Gastroesophageal sphincter (tissue), 4 donors: ENCODE results near the gene ALDH3B1. TPM values are rescaled to one million over a fixed set of nuclear protein-coding genes. Genes with fewer than 3 reads are reported as not detected.

Source experiments
- ATAC-seq: fragments of 150-250 bp; one replicate; pipeline ENCODE4 v1.9.1; 2016; ENCODE audit warnings: mild to moderate bottlenecking, moderate library complexity
- H3K27ac ChIP-seq, 4 donors: fragments of 200-600 bp; sonication (generic) in 3 of 4; 1 replicate in 3 of 4; 2 replicates in 1 of 4; pipeline ENCODE4 v1.5.1; 2016 to 2019
- H3K27me3 ChIP-seq: fragments of 200-600 bp; sonication (generic); one replicate; pipeline ENCODE4 v1.5.1; 2019
- H3K36me3 ChIP-seq, 2 donors: fragments of 200-600 bp; sonication (generic); one replicate each; pipeline ENCODE4 v1.5.1; 2019; ENCODE audit warnings: control low read depth in 1 of 2
- H3K4me1 ChIP-seq, 3 donors: fragments of 200-600 bp; sonication (generic); 1 replicate in 2 of 3; 2 replicates in 1 of 3; pipeline ENCODE4 v1.5.1; 2016 to 2019; ENCODE audit warnings: control low read depth in 2 of 3
- H3K4me3 ChIP-seq, 2 donors: fragments of 200-600 bp; sonication (generic); one replicate each; pipeline ENCODE4 v1.5.1; 2019; ENCODE audit warnings: mild to moderate bottlenecking in 1 of 2, moderate library complexity in 1 of 2
- H3K9me3 ChIP-seq, 3 donors: fragments of 200-600 bp; sonication (generic); one replicate each; pipeline ENCODE4 v1.5.1; 2017 to 2019; ENCODE audit warnings: control low read depth in 2 of 3
- CTCF ChIP-seq, 4 experiments: fragments of 200-600 bp in 2 of 4; fragments of 450-650 bp in 2 of 4; sonication (generic) in 1 of 4; IDR thresholded peaks; one replicate each; pipeline ENCODE4 v1.5.1; 2017 to 2019; ENCODE audit warnings: antibody characterized with exemption in 4 of 4, mild to moderate bottlenecking in 2 of 4, moderate library complexity in 2 of 4
- EP300 ChIP-seq: sonication (generic); formaldehyde crosslinking; IDR thresholded peaks from one replicate; pipeline ENCODE4 v1.6.1; 2017; ENCODE audit warnings: antibody characterized with exemption, mild to moderate bottlenecking
- POLR2A ChIP-seq, 2 donors: fragments of 450-650 bp; IDR thresholded peaks; one replicate each; pipeline ENCODE4 v1.6.1; 2017; ENCODE audit warnings: antibody characterized with exemption in 2 of 2, mild to moderate bottlenecking in 2 of 2, moderate library complexity in 1 of 2
- POLR2AphosphoS5 ChIP-seq: sonication (generic); formaldehyde crosslinking; IDR thresholded peaks from one replicate; pipeline ENCODE4 v1.6.1; 2017; ENCODE audit warnings: antibody characterized with exemption
- WGBS, 2 donors: methylation state at CpG; one replicate each; pipeline ENCODE4 v1.1.5; 2018; ENCODE audit warnings: low coverage in 1 of 2; 5-methylcytosine and 5-hydroxymethylcytosine counted together
- total RNA-seq, 4 donors: library from RNA; depleted of rRNA; stranded (reverse); fragments of >200 nt; gene quantifications; one replicate each; pipeline ENCODE4 v1.1.0, GENCODE V29; 2016

The ALDH3B1 gene
- total RNA-seq, 4 donors from 2014 or later: 6.4 to 15.1 (median 11.2) TPM

- H3K36me3 ChIP-seq: peaks cover 0 to 97% of the 10 kb centered on the region in 2 donors
- no peaks in the 10 kb centered on the region for H3K27me3 ChIP-seq
- TF ChIP-seq POLR2A (IDR thresholded peaks at IDR 0.05) (no peak), POLR2AphosphoS5 (no peak), CTCF (IDR thresholded peaks at IDR 0.05) (no peak), EP300 (no peak)
- H3K9me3 ChIP-seq: no peaks in the 10 kb centered on the region
- peaks cover 0 to 14% (median 0%) of the 10 kb centered on the region in 3 donors for H3K4me1 ChIP-seq
- 77 to 85% methylated on average over 4 to 17 of the region's 37 CpGs for WGBS, 2 donors
- ATAC-seq: no peak
- H3K27ac ChIP-seq: no peak overlapping the region
- no peak overlapping the region for H3K4me3 ChIP-seq
Measured at GRCh38 chr11:68047437-68048290, 37.5 kb downstream of the ALDH3B1 start.

- H3K36me3 ChIP-seq: peaks cover 0 to 97% of the 10 kb centered on the region in 2 donors
Measured at GRCh38 chr11:68048681-68049508, 38.8 kb downstream of the ALDH3B1 start.

GRCh38 chr11:68049509-68050370, 39.6 kb downstream of the ALDH3B1 start:
- Histone ChIP-seq H3K27me3 (no peaks in the 10 kb centered on the region), H3K9me3 (no peaks in the 10 kb centered on the region), H3K4me3 (no peak overlapping the region), H3K36me3 (peaks cover 0 to 89% of the 10 kb centered on the region in 2 donors), H3K4me1 (no peaks in the 10 kb centered on the region), H3K27ac (no peak overlapping the region)
- TF ChIP-seq POLR2AphosphoS5 (no peak), POLR2A (IDR thresholded peaks at IDR 0.05) (no peak), CTCF (IDR thresholded peaks at IDR 0.05) (no peak), EP300 (no peak)
- no peak for ATAC-seq
- 90 to 100% methylated on average over 1 to 4 of the region's 40 CpGs for WGBS, 2 donors

More at GRCh38 chr11:68048681-68049508, 38.8 kb downstream of the ALDH3B1 start:
- H3K9me3 ChIP-seq: no peaks in the 10 kb centered on the region
- no peak overlapping the region for H3K27ac ChIP-seq
- no peak overlapping the region for H3K4me3 ChIP-seq
- peaks cover 0 to 1% (median 0%) of the 10 kb centered on the region in 3 donors for H3K4me1 ChIP-seq
- H3K27me3 ChIP-seq: no peaks in the 10 kb centered on the region
- TF ChIP-seq EP300 (no peak), CTCF (IDR thresholded peaks at IDR 0.05) (no peak), POLR2A (IDR thresholded peaks at IDR 0.05) (no peak), POLR2AphosphoS5 (no peak)
- 60 to 84% methylated on average over 1 to 5 of the region's 35 CpGs for WGBS, 2 donors
- no peak for ATAC-seq

GRCh38 chr11:68050371-68050841, 40.3 kb downstream of the ALDH3B1 start:
- WGBS, 2 donors: no CpG with 5 or more reads among the region's 18 CpGs
- no peaks in the 10 kb centered on the region for H3K4me1 ChIP-seq
- H3K9me3 ChIP-seq: no peaks in the 10 kb centered on the region
- no peak overlapping the region for H3K27ac ChIP-seq
- ATAC-seq: no peak
- no peaks in the 10 kb centered on the region for H3K27me3 ChIP-seq
- no peak for TF ChIP-seq POLR2AphosphoS5
- TF ChIP-seq CTCF (IDR thresholded peaks at IDR 0.05): no peak
- TF ChIP-seq EP300: no peak
- no peak for TF ChIP-seq POLR2A (IDR thresholded peaks at IDR 0.05)
- peaks cover 0 to 83% of the 10 kb centered on the region in 2 donors for H3K36me3 ChIP-seq
- no peak overlapping the region for H3K4me3 ChIP-seq
